Measurements from ENCODE around the gene TATDN2. TPM values are rescaled to one million over a fixed set of nuclear protein-coding genes. Genes with fewer than 3 reads are reported as not detected.

Gene TATDN2
- total and polyA plus RNA-seq, 2 donors (not counting 3 experiments of a cell fraction or from before 2014, with no cell fraction given) = 10.7 to 26.8 TPM

DNA sequence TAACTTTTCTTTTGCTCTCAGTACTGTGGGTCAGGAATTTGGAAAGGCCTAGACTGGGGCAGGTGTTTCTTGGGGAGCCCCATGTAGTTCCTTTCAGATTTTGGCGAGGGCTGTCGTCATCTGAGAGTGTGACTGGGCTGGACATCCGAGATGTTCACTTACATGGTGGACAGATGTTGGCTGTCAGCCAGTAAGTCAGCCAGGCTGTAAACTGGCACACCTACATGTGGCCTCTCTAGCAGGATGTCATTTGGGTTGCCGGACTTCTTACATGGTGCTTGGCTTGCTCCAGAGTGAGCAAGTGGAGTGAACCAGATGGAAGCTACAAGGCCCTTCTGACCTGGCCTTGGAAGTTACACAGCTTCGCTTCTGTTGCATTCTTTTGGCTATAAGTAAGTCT lies 20.7 kb downstream of the TATDN2 start:
- no TSS peak for BruUV-seq (replicated peaks)

More for the DNA sequence above, 20.7 kb downstream of the TATDN2 start:
- Histone ChIP-seq H3K4me2 (ENCODE audit: insufficient read depth, low read length) (no peak overlapping the region), H3K79me2 (ENCODE audit: control insufficient read depth, insufficient read depth, low read length) (peaks cover 48% of the 10 kb centered on the region), H3K36me3 (ENCODE audit: control insufficient read depth in 2 of 2, extremely low read depth in 1 of 2, insufficient read depth in 2 of 2, low read length in 2 of 2) (peaks cover 12 to 13% of the 10 kb centered on the region in 2 experiments), H3K9ac (replicated peaks; ENCODE audit: extremely low read depth, insufficient read depth, low read length) (no peak overlapping the region), H3K27me3 (ENCODE audit: control insufficient read depth in 2 of 2, insufficient read depth in 2 of 2, low read length in 2 of 2) (no peaks in the 10 kb centered on the region), H3K4me3 (replicated peaks in 1 of 3; ENCODE audit: insufficient read depth in 1 of 3, low read depth in 1 of 3, low read length in 3 of 3) (no peak overlapping the region), H4K20me1 (replicated peaks; ENCODE audit: control insufficient read depth, extremely low read depth, insufficient read depth, low read length) (peaks cover 13% of the 10 kb centered on the region), H3K4me1 (ENCODE audit: control insufficient read depth, extremely low read depth, insufficient read depth, low read length) (peaks cover 16% of the 10 kb centered on the region), H3K9me1 (replicated peaks; ENCODE audit: control insufficient read depth, extremely low read depth, insufficient read depth, low read length) (no peaks in the 10 kb centered on the region), H3K9me3 (replicated peaks; ENCODE audit: control insufficient read depth, insufficient read depth, low read length) (no peaks in the 10 kb centered on the region), H2AFZ (ENCODE audit: low read depth, low read length) (no peak overlapping the region), H3K27ac (ENCODE audit: insufficient read depth, low read depth, low read length) (no peak overlapping the region)
- intact Hi-C loops (cut with micrococcal nuclease) (no loop called here), dilution Hi-C loops (cut with MboI; ENCODE audit: extremely low pct_ligation_motif_present, low sequenced_read_pairs) (no loop called here)
- no peak for DNase-seq (ENCODE audit: low read depth, low spot score)
- TF ChIP-seq POLR2A (IDR thresholded peaks at IDR 0.05; ENCODE audit: low read depth, low read length) (no peak), FOS (IDR thresholded peaks at IDR 0.05; ENCODE audit: borderline replicate concordance, insufficient read depth, low read length) (no peak), JUN (IDR thresholded peaks at IDR 0.05; ENCODE audit: borderline replicate concordance, insufficient read depth, insufficient read length, low read depth) (no peak), POLR2AphosphoS5 (IDR thresholded peaks at IDR 0.05; ENCODE audit: insufficient read depth, low read depth, low read length) (no peak), MYC (IDR thresholded peaks at IDR 0.05; ENCODE audit: low read depth, low read length) (no peak), GATA2 (IDR thresholded peaks at IDR 0.05; ENCODE audit: insufficient read depth, insufficient read length, low read depth, low read length) (no peak), EZH2 (IDR thresholded peaks at IDR 0.05; ENCODE audit: borderline replicate concordance, low read depth, low read length, severe bottlenecking) (no peak)
- TF ChIP-seq, protein P1, sequence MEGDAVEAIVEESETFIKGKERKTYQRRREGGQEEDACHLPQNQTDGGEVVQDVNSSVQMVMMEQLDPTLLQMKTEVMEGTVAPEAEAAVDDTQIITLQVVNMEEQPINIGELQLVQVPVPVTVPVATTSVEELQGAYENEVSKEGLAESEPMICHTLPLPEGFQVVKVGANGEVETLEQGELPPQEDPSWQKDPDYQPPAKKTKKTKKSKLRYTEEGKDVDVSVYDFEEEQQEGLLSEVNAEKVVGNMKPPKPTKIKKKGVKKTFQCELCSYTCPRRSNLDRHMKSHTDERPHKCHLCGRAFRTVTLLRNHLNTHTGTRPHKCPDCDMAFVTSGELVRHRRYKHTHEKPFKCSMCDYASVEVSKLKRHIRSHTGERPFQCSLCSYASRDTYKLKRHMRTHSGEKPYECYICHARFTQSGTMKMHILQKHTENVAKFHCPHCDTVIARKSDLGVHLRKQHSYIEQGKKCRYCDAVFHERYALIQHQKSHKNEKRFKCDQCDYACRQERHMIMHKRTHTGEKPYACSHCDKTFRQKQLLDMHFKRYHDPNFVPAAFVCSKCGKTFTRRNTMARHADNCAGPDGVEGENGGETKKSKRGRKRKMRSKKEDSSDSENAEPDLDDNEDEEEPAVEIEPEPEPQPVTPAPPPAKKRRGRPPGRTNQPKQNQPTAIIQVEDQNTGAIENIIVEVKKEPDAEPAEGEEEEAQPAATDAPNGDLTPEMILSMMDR (IDR thresholded peaks at IDR 0.05; ENCODE audit: extremely low read depth in 1 of 2, insufficient read depth in 1 of 2, low read depth in 1 of 2, low read length in 2 of 2) = no peak
- TF ChIP-seq, protein P2, sequence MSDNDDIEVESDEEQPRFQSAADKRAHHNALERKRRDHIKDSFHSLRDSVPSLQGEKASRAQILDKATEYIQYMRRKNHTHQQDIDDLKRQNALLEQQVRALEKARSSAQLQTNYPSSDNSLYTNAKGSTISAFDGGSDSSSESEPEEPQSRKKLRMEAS (IDR thresholded peaks at IDR 0.05; ENCODE audit: insufficient read depth, insufficient read length) = no peak
- POLR2A ChIA-PET = no interaction called here
- FAIRE-seq = no peak
- CTCF ChIA-PET = no interaction called here
